Adipocyte (in vitro differentiated cells): ENCODE data around the gene NRXN3.

ENCODE experiments used
- DNase-seq: peaks from one replicate; pipeline ENCODE4 v3.0.0-alpha.2; 2015; ENCODE audit warnings: low read depth
- H3K27me3 ChIP-seq: replicated peaks from 2 replicates; pipeline ENCODE4 v1.7.0; 2013; ENCODE audit warnings: mild to moderate bottlenecking, low read length, moderate library complexity; ENCODE audit not compliant: control insufficient read depth, insufficient read depth
- H3K36me3 ChIP-seq: 2 replicates; pipeline ENCODE4 v1.7.0; 2013; ENCODE audit warnings: low read length, mild to moderate bottlenecking, moderate library complexity; ENCODE audit not compliant: control insufficient read depth, insufficient read depth, severe bottlenecking
- H3K4me1 ChIP-seq: 2 replicates; pipeline ENCODE4 v1.7.0; 2013; ENCODE audit warnings: mild to moderate bottlenecking, low read length, moderate library complexity; ENCODE audit not compliant: control insufficient read depth, insufficient read depth
- H3K4me3 ChIP-seq: 2 replicates; pipeline ENCODE4 v1.7.0; 2013; ENCODE audit warnings: mild to moderate bottlenecking, low read length, moderate library complexity
- H3K9ac ChIP-seq: 2 replicates; pipeline ENCODE4 v1.7.0; 2013; ENCODE audit warnings: mild to moderate bottlenecking, low read length, moderate library complexity
- H3K9me3 ChIP-seq: 2 replicates; pipeline ENCODE4 v1.7.0; 2013; ENCODE audit warnings: mild to moderate bottlenecking, low read length, moderate library complexity; ENCODE audit not compliant: control insufficient read depth

NRXN3 gene

GRCh38 chr14:79436335-79436734, 1266.2 kb downstream of the NRXN3 start:
- Histone ChIP-seq H3K9me3 (no peaks in the 10 kb centered on the region), H3K4me1 (no peaks in the 10 kb centered on the region), H3K9ac (no peak overlapping the region), H3K4me3 (no peak overlapping the region), H3K36me3 (no peaks in the 10 kb centered on the region), H3K27me3 (peaks cover 6% of the 10 kb centered on the region)
- DNase-seq, result no peak

DNA sequence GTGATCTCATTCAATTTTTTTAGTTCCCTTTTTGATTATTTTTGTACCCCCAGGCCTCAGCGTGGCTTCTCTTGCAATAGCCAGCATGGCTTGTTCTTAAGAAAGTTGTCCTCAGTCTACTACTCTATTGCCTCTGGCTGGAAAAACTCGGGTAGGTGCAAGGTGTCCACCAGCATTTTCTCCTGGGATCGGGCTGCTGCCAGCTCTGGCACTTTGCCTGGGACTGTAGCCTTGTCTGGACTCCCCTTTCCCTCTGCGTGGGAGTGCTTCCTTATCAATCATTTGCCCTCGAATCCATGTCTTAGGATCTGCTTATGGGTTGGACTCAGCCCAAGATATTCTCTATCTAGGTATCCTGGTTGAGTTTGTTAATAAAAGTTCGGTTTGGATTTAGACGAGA, 1267.8 kb downstream of the NRXN3 start:
- Histone ChIP-seq H3K9me3 (no peaks in the 10 kb centered on the region), H3K36me3 (no peaks in the 10 kb centered on the region), H3K27me3 (peaks cover 8% of the 10 kb centered on the region), H3K9ac (no peak overlapping the region), H3K4me3 (no peak overlapping the region), H3K4me1 (no peaks in the 10 kb centered on the region)
- DNase-seq, result no peak

- peaks cover 3% of the 10 kb centered on the region for H3K27me3 ChIP-seq
- no peak for DNase-seq
- no peaks in the 10 kb centered on the region for H3K4me1 ChIP-seq
- no peaks in the 10 kb centered on the region for H3K36me3 ChIP-seq
- no peak overlapping the region for H3K9ac ChIP-seq
- H3K4me3 ChIP-seq, result no peak overlapping the region
- H3K9me3 ChIP-seq, result no peaks in the 10 kb centered on the region
Observed at GRCh38 chr14:79438696-79439342, 1268.6 kb downstream of the NRXN3 start.

DNA sequence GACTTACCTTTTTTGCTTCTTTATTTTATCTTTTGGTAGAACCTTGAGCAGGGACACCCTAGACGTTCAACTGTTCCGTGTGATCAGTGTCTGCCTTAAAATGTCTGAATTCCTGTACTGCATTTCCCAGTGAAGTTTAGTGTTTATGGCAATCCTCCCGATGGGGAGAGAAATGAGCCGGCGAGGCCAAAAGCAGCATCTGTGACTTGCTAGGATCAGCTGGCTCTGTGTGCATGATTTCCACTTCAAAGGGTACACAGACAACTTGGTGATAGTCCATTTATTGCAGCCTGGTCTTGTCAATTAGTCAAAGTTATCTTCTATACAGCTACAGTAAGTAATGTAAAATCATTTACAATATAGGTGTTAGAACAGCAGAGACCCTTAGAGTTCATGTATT, 1272.6 kb downstream of the NRXN3 start:
- H3K4me3 ChIP-seq, result no peak overlapping the region
- H3K4me1 ChIP-seq, result no peaks in the 10 kb centered on the region
- DNase-seq, result no peak
- no peaks in the 10 kb centered on the region for H3K9me3 ChIP-seq
- H3K9ac ChIP-seq, result no peak overlapping the region
- H3K27me3 ChIP-seq, result peaks cover 3% of the 10 kb centered on the region
- H3K36me3 ChIP-seq, result no peaks in the 10 kb centered on the region

DNA sequence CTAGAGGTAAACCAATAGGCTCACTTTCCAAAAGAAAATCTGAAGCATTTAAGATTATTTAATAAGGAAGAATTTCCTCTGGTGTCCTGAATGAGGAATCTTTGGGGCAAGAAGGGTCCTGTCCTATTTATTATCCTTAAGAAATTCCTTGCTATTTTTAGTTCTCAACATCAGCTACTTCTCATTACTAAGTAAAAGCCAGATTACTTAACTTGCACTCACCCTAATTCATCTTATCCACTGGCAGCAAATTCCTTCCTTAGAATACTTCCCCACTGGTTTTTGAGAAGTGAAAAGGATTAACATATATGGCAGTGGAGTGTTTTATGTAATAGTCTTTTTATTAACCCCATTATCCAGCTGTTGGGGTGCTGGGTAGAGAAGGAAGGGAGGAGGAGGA, 1273.4 kb downstream of the NRXN3 start:
- no peak overlapping the region for H3K4me3 ChIP-seq
- no peaks in the 10 kb centered on the region for H3K36me3 ChIP-seq
- DNase-seq, result no peak
- H3K27me3 ChIP-seq, result peaks cover 3% of the 10 kb centered on the region
- H3K9ac ChIP-seq, result no peak overlapping the region
- H3K4me1 ChIP-seq, result no peaks in the 10 kb centered on the region
- no peaks in the 10 kb centered on the region for H3K9me3 ChIP-seq

DNA sequence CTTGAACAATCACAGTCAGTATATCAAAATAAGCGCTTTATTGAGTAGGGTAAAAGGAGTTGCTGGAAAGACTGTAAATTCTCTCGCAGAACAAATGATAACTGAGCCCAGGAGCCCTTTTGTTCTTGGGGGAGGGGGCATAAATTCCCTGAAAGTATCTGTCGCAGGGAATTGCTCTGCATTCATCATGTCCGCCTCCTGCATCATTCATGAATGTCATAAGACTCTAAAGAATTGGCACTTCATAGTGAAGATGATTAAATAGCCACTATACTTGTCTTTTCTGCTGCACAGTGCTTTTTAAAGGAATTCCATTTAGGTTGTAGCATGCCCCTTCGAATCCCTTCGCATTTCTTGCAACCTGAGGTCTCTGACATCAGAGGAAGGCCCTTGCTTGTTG, 1278.8 kb downstream of the NRXN3 start:
- H3K27me3 ChIP-seq, result no peaks in the 10 kb centered on the region
- H3K9ac ChIP-seq, result no peak overlapping the region
- no peak for DNase-seq
- no peaks in the 10 kb centered on the region for H3K36me3 ChIP-seq
- H3K4me3 ChIP-seq, result no peak overlapping the region
- no peaks in the 10 kb centered on the region for H3K4me1 ChIP-seq
- no peaks in the 10 kb centered on the region for H3K9me3 ChIP-seq

- no peaks in the 10 kb centered on the region for H3K36me3 ChIP-seq
- no peaks in the 10 kb centered on the region for H3K4me1 ChIP-seq
- H3K4me3 ChIP-seq, result no peak overlapping the region
- H3K27me3 ChIP-seq, result no peaks in the 10 kb centered on the region
- H3K9ac ChIP-seq, result no peak overlapping the region
- no peak for DNase-seq
- no peaks in the 10 kb centered on the region for H3K9me3 ChIP-seq
Observed at GRCh38 chr14:79451601-79452000, 1281.4 kb downstream of the NRXN3 start.

DNA sequence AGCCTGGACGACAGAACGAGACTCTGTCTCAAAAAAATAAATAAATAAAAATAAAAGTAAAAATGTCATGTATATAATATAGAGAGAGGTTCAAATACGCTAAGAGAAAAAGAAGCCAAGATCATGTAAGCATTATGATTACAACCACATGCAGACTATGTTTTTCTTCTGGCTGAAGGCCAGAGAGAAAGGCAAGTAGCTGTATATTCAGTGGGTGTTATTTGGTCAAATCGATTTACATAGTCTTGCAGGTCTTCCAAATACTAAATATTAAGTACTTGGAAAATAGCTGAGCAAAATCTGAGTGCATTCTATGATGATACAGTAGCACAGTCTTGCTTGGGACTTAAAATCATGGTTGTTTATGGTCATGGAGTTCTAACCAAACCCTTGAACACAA, 1283.1 kb downstream of the NRXN3 start:
- Histone ChIP-seq H3K4me3 (no peak overlapping the region), H3K4me1 (no peaks in the 10 kb centered on the region), H3K36me3 (no peaks in the 10 kb centered on the region), H3K9me3 (no peaks in the 10 kb centered on the region), H3K27me3 (no peaks in the 10 kb centered on the region), H3K9ac (no peak overlapping the region)
- DNase-seq, result no peak

GRCh38 chr14:79464468-79464867, 1294.3 kb downstream of the NRXN3 start:
- no peak for DNase-seq
- no peaks in the 10 kb centered on the region for H3K9me3 ChIP-seq
- H3K36me3 ChIP-seq, result no peaks in the 10 kb centered on the region

GRCh38 chr14:79465651-79466050, 1295.5 kb downstream of the NRXN3 start:
- H3K9me3 ChIP-seq, result no peaks in the 10 kb centered on the region

More at GRCh38 chr14:79464468-79464867, 1294.3 kb downstream of the NRXN3 start:
- no peak overlapping the region for H3K9ac ChIP-seq
- H3K27me3 ChIP-seq, result no peaks in the 10 kb centered on the region
- peaks cover 8% of the 10 kb centered on the region for H3K4me1 ChIP-seq
- H3K4me3 ChIP-seq, result no peak overlapping the region

DNA sequence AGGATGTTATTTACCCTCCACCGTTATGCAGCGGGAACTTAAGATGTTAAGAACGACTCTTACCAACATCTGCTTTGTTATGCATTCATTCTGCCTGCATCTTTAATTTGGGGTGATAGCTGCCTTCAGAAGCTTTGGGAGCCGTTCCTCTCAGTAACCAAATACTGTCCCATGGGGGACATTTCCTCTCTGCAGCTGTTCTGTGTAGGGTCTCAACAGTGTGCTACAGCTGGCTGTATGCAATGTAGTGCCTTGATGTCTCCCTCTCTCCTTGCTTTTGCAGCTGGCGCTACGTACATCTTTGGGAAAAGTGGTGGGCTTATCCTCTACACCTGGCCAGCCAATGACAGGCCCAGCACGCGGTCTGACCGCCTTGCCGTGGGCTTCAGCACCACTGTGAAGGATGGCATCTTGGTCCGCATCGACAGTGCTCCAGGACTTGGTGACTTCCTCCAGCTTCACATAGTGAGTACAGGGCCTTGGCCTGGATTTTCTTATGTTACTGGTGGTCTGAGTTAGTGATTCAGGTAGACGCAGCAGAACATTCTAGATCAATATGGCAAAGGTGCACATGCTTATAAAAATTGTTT, 1296.9 kb downstream of the NRXN3 start:
- DNase-seq, result no peak
- Histone ChIP-seq H3K4me3 (no peak overlapping the region), H3K9me3 (no peaks in the 10 kb centered on the region), H3K9ac (no peak overlapping the region), H3K27me3 (no peaks in the 10 kb centered on the region), H3K36me3 (no peaks in the 10 kb centered on the region), H3K4me1 (no peaks in the 10 kb centered on the region)

More at GRCh38 chr14:79465651-79466050, 1295.5 kb downstream of the NRXN3 start:
- H3K36me3 ChIP-seq, result no peaks in the 10 kb centered on the region
- peaks cover 8% of the 10 kb centered on the region for H3K4me1 ChIP-seq
- no peak overlapping the region for H3K4me3 ChIP-seq
- no peaks in the 10 kb centered on the region for H3K27me3 ChIP-seq
- DNase-seq, result no peak
- H3K9ac ChIP-seq, result no peak overlapping the region

- no peak for DNase-seq
- Histone ChIP-seq H3K9ac (no peak overlapping the region), H3K4me1 (no peaks in the 10 kb centered on the region), H3K36me3 (no peaks in the 10 kb centered on the region), H3K27me3 (no peaks in the 10 kb centered on the region), H3K4me3 (no peak overlapping the region), H3K9me3 (no peaks in the 10 kb centered on the region)
Observed at GRCh38 chr14:79467835-79468234, 1297.7 kb downstream of the NRXN3 start.
